Karpas-422 (cell line): ENCODE measurements around the gene CXCL8. TPM values are rescaled to one million over a fixed set of nuclear protein-coding genes. Genes with fewer than 3 reads are reported as not detected.

Source experiments
- DNase-seq: peaks from one replicate; pipeline ENCODE4 v3.0.0-alpha.2; 2015
- H2AFZ ChIP-seq: fragments of 200-600 bp; sonication (generic); 2 replicates; pipeline ENCODE4 v1.6.1; 2014; ENCODE audit warnings: antibody characterized with exemption, low read length, mixed read lengths
- H3K27ac ChIP-seq: fragments of 200-600 bp; sonication (generic); 2 replicates; pipeline ENCODE4 v1.5.1; 2014; ENCODE audit warnings: mild to moderate bottlenecking, low read length, moderate library complexity
- H3K27me3 ChIP-seq: fragments of 200-600 bp; sonication (generic); 2 replicates; pipeline ENCODE4 v1.6.1; 2014; ENCODE audit warnings: low read length, mixed read lengths
- H3K36me3 ChIP-seq: fragments of 200-600 bp; sonication (generic); 2 replicates; pipeline ENCODE4 v1.6.1; 2014; ENCODE audit warnings: low read length, mixed read lengths; ENCODE audit not compliant: insufficient read depth
- H3K4me1 ChIP-seq: fragments of 200-600 bp; sonication (generic); 2 replicates; pipeline ENCODE4 v1.6.1; 2014; ENCODE audit warnings: mild to moderate bottlenecking, low read length, mixed read lengths
- H3K4me2 ChIP-seq: fragments of 200-600 bp; sonication (generic); 2 replicates; pipeline ENCODE4 v1.6.1; 2014; ENCODE audit warnings: low read length, low read depth, mild to moderate bottlenecking; ENCODE audit not compliant: poor library complexity, severe bottlenecking
- H3K4me3 ChIP-seq: fragments of 200-600 bp; sonication (generic); 2 replicates; pipeline ENCODE4 v1.5.1; 2014; ENCODE audit warnings: mild to moderate bottlenecking, antibody characterized with exemption, low read length, mixed read lengths
- H3K79me2 ChIP-seq: fragments of 200-600 bp; sonication (generic); 2 replicates; pipeline ENCODE4 v1.6.1; 2014; ENCODE audit warnings: mild to moderate bottlenecking, low read length, mixed read lengths
- H3K9ac ChIP-seq: fragments of 200-600 bp; sonication (generic); 2 replicates; pipeline ENCODE4 v1.6.0; 2014; ENCODE audit warnings: low read length
- H3K9me2 ChIP-seq: fragments of 200-600 bp; sonication (generic), shearing (Covaris generic); replicated peaks from 2 replicates; pipeline ENCODE4 v1.6.0; 2014; ENCODE audit warnings: mild to moderate bottlenecking, low read length, moderate library complexity; ENCODE audit not compliant: insufficient read depth
- H3K9me3 ChIP-seq: fragments of 300-700, 200-600 bp; sonication (generic); 2 replicates; pipeline ENCODE4 v1.6.1; 2014; ENCODE audit warnings: low read length, mixed read lengths
- H4K20me1 ChIP-seq: fragments of 200-600 bp; sonication (generic); 2 replicates; pipeline ENCODE4 v1.6.1; 2014; ENCODE audit warnings: mild to moderate bottlenecking, antibody characterized with exemption, low read length, low read depth; ENCODE audit not compliant: insufficient read depth
- total RNA-seq: library from RNA; depleted of rRNA; stranded (reverse); fragments of >200 nt; shearing (Covaris generic); gene quantifications from 2 replicates; pipeline ENCODE4 v1.2.3, GENCODE V29; 2014; ENCODE audit warnings: low replicate concordance

Gene CXCL8
- total RNA-seq, 1 experiment from 2014 or later = not detected

GRCh38 chr4:73730867-73731266 is 9.5 kb upstream of the CXCL8 start:
- H3K9me2 ChIP-seq = no peaks in the 10 kb centered on the region
- H3K9me3 ChIP-seq = no peaks in the 10 kb centered on the region
- no peak overlapping the region for H3K9ac ChIP-seq
- H3K36me3 ChIP-seq = no peaks in the 10 kb centered on the region
- no peak overlapping the region for H3K4me3 ChIP-seq
- no peaks in the 10 kb centered on the region for H3K79me2 ChIP-seq
- H2AFZ ChIP-seq = no peak overlapping the region
- no peaks in the 10 kb centered on the region for H4K20me1 ChIP-seq
- H3K27me3 ChIP-seq = no peaks in the 10 kb centered on the region
- no peak overlapping the region for H3K27ac ChIP-seq
- no peak for DNase-seq
- no peak overlapping the region for H3K4me2 ChIP-seq
- no peaks in the 10 kb centered on the region for H3K4me1 ChIP-seq

DNA sequence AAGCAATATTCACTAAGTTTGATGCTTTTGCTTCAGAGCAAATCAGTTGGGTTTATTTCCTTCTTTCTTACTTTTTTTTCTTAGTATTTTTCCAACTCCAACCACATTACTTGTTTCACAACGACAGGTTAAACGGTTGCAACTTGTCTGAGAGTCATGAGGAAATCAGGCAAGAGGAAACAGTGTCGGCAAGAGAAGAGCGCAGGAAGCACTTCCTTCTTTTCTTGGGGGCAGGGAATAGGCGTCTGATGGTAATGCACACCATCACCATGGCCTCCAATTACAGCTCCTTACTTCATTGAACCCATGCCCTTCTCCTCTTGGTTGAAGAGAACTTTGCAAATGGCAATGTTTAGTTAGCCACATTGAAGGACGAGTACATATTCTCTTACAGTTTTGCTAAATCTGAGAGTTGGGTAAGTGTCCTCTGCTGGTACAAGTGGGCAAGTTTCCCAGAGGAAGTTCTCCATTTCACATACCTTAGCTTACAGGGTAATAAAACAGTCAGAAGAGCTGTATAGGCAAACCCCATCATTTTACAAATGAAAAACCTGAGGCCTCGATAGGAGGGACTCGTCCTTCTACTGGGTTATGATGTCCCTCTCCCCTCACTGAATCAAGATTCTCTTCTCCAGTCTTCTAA is 8.3 kb upstream of the CXCL8 start:
- Histone ChIP-seq H3K27me3 (no peaks in the 10 kb centered on the region), H4K20me1 (no peaks in the 10 kb centered on the region), H3K9me2 (no peaks in the 10 kb centered on the region), H2AFZ (no peak overlapping the region), H3K79me2 (no peaks in the 10 kb centered on the region), H3K9ac (no peak overlapping the region), H3K36me3 (no peaks in the 10 kb centered on the region), H3K4me1 (no peaks in the 10 kb centered on the region), H3K9me3 (no peaks in the 10 kb centered on the region), H3K4me3 (no peak overlapping the region), H3K27ac (no peak overlapping the region), H3K4me2 (no peak overlapping the region)
- no peak for DNase-seq

GRCh38 chr4:73732759-73733431 is 7.5 kb upstream of the CXCL8 start:
- Histone ChIP-seq H3K36me3 (no peaks in the 10 kb centered on the region), H3K9me2 (no peaks in the 10 kb centered on the region), H3K9me3 (no peaks in the 10 kb centered on the region), H3K79me2 (no peaks in the 10 kb centered on the region), H2AFZ (no peak overlapping the region), H3K9ac (no peak overlapping the region), H3K27ac (no peak overlapping the region), H4K20me1 (no peaks in the 10 kb centered on the region), H3K4me2 (no peak overlapping the region), H3K4me1 (no peaks in the 10 kb centered on the region), H3K4me3 (no peak overlapping the region), H3K27me3 (no peaks in the 10 kb centered on the region)
- DNase-seq = no peak

DNA sequence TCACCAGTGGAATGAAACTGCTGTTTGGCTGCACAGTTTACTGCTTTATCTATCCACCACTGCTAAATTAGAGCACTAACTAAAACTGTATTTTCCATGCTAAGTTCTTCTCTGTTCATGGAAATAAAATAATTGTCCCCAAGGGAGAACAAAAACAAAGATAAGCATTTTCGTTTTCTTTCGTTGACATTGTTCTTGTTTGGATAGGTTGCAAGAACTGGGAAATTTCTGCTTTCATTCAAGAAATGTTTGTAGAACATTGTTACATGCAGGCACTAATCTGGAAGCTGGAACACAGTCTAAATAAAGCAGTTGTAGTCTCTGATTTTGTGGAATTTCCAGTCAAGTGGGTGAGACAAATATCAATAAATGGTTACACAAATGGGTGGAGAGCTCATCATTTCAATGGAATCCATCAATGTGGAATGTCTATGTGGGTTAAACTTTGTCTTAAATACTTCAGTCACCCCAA is 5.8 kb upstream of the CXCL8 start:
- Histone ChIP-seq H3K4me2 (no peak overlapping the region), H3K36me3 (no peaks in the 10 kb centered on the region), H4K20me1 (no peaks in the 10 kb centered on the region), H3K27me3 (no peaks in the 10 kb centered on the region), H3K9me3 (no peaks in the 10 kb centered on the region), H3K79me2 (no peaks in the 10 kb centered on the region), H3K4me3 (no peak overlapping the region), H3K9me2 (no peaks in the 10 kb centered on the region), H2AFZ (no peak overlapping the region), H3K27ac (no peak overlapping the region), H3K4me1 (no peaks in the 10 kb centered on the region), H3K9ac (no peak overlapping the region)
- DNase-seq = no peak

- H3K9me3 ChIP-seq = no peaks in the 10 kb centered on the region
- H3K79me2 ChIP-seq = no peaks in the 10 kb centered on the region
- no peak for DNase-seq
- H3K36me3 ChIP-seq = no peaks in the 10 kb centered on the region
- no peak overlapping the region for H3K27ac ChIP-seq
- no peak overlapping the region for H3K4me3 ChIP-seq
- H3K27me3 ChIP-seq = no peaks in the 10 kb centered on the region
- no peaks in the 10 kb centered on the region for H3K4me1 ChIP-seq
- H3K4me2 ChIP-seq = no peak overlapping the region
- no peak overlapping the region for H2AFZ ChIP-seq
- no peak overlapping the region for H3K9ac ChIP-seq
- H3K9me2 ChIP-seq = no peaks in the 10 kb centered on the region
- no peaks in the 10 kb centered on the region for H4K20me1 ChIP-seq
These were observed 5.1 kb upstream of the CXCL8 start for GRCh38 chr4:73735231-73735630.

DNA sequence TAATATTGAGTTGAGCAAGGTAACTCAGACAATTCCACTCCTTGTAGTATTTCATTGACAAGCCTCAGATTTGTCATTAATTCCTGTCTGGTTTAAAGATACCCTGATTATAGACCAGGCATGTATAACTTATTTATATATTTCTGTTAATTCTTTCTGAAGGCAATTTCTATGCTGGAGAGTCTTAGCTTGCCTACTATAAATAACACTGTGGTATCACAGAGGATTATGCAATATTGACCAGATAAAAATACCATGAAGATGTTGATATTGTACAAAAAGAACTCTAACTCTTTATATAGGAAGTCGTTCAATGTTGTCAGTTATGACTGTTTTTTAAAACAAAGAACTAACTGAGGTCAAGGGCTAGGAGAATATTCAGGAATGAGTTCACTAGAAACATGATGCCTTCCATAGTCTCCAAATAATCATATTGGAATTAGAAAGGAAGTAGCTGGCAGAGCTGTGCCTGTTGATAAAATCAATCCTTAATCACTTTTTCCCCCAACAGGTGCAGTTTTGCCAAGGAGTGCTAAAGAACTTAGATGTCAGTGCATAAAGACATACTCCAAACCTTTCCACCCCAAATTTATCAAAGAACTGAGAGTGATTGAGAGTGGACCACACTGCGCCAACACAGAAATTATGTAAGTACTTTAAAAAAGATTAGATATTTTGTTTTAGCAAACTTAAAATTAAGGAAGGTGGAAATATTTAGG is 821 bp downstream of the CXCL8 start:
- Histone ChIP-seq H3K79me2 (no peaks in the 10 kb centered on the region), H3K27me3 (no peaks in the 10 kb centered on the region), H3K27ac (no peak overlapping the region), H3K9me2 (no peaks in the 10 kb centered on the region), H3K4me2 (no peak overlapping the region), H2AFZ (no peak overlapping the region), H3K4me1 (no peaks in the 10 kb centered on the region), H3K4me3 (no peak overlapping the region), H3K9me3 (no peaks in the 10 kb centered on the region), H4K20me1 (no peaks in the 10 kb centered on the region), H3K36me3 (no peaks in the 10 kb centered on the region), H3K9ac (no peak overlapping the region)
- DNase-seq = no peak

GRCh38 chr4:73741750-73742489 is 1.6 kb downstream of the CXCL8 start:
- Histone ChIP-seq H3K79me2 (no peaks in the 10 kb centered on the region), H3K9me3 (no peaks in the 10 kb centered on the region), H3K36me3 (no peaks in the 10 kb centered on the region), H3K9me2 (no peaks in the 10 kb centered on the region), H3K27me3 (no peaks in the 10 kb centered on the region), H3K27ac (no peak overlapping the region), H3K4me2 (no peak overlapping the region), H2AFZ (no peak overlapping the region), H3K4me1 (no peaks in the 10 kb centered on the region), H3K4me3 (no peak overlapping the region), H3K9ac (no peak overlapping the region), H4K20me1 (no peaks in the 10 kb centered on the region)
- no peak for DNase-seq
